TTC549 (cell line): Measurements from ENCODE around the gene LHFPL2.

Source experiments
- FAIRE-seq: peaks from 2 replicates; lab custom pipeline; 2012; peaks lifted over from hg19 to GRCh38; lab: Jason Lieb, UNC

LHFPL2 gene

GRCh38 chr5:78543916-78544315, 104.7 kb downstream of the LHFPL2 start:
- FAIRE-seq, result no peak

- FAIRE-seq, result no peak
Observed at GRCh38 chr5:78543292-78543691, 105.3 kb downstream of the LHFPL2 start.

DNA sequence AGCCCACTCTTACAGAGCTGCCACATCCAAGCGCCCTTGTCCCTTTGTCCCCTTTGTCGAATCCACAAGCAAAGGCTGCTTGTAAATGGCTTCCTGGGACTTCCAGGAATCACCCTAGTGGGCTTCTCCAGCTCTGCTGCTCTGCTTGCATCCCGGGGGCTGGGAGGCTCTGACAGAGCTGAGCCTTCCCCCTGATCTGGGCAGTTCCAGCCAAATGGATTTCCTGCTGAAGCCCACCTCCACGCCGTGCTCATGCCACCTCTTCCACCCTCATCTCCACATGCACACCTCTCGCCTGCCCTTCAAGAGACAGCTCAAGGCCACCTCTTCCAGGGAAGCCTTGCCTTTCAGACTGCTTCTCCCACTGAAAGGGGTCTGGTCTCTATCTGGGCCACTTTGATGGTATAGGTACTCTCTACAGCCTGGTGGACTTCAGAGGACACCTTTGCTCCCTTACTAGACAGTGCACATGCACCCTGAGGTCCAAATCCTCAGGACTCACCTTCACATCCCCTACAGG, 106.2 kb downstream of the LHFPL2 start:
- no peak for FAIRE-seq

DNA sequence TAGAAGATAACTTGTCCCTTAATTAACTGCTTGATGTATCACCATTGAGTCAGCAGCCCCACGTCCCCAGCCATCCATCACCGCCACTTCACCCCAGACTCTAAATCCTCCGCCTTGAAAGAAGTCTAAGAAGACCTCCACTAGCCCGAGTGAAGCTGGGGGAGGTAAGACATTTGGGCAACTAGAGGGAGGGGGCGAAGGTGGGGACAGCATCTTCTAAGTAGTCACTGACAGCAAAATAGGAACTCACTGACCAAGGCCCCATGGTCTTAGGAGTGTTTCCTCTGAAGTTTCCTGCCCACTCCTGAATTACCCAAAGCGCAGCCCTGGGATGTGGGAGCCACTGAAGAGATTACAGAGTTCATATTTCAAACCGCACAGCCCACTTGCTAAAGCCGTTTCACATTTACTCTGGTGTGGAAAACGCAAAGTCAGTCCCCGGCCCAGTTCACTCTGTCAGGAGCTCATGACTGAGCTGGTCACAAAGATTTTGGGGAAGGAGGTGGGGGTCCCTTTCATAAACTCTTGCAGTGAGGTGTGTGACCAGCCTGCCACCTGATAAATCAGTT, 107.4 kb downstream of the LHFPL2 start:
- no peak for FAIRE-seq

DNA sequence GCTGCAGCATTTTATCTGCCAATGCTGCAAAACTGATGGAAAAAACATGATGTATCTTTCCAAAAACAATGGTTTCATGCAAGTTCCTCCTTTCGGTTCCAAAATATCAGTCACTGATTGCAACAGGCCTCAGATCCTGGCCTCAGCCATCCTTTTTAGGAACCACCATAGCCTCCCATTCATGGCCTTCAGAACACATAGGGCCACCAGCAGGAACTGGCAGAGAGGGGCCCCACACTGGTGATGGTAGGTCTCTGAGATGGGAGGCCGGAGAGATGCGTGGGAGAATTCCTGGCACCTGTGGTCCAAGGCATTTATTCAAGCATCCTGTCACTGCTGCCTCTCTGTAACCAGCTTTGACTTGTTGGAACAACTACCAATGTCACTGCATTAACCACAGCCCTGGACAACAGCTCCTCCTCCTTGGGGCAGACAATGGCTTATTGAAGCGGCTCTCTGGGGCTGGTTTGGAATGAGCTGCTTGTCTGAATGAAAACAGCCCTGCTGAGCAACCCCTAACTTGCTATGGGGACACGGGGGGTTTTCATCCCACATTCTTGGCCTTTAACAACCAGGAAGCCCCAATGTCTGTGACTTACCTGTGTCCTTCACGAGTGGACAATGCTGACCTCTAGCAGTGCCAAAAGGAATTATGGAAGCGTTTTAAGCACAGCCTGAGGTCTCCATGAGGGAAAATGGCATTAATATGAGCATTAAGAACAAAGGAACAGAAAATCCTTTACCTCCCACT, 108.1 kb downstream of the LHFPL2 start:
- FAIRE-seq, result no peak

DNA sequence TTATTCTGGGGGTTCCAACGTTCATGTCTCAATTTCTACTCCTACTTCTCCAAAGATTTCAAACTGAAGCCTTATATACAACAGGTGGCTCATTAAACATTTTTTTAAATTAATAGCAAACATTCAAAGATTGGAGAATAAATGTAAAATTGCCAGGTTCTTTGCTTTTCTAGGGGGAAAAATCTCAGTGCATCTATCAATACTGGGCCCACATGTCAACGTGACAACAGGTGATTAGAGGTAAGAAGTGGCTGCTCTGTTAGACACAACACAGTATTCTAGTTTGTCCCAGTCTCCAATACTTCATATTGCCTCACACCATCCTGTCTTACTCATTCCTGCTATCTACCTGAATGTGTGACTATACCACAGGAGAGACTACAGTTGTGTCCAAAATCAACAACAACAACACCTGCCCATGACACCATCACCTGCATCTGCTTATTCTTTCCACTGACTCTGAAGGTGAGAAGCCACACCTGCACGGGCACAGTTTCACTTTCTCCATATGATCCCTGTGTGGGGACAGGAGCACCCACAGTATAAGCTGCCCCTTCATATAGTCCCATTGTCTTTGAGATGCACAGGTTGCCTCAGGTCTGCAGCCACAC, 110.2 kb downstream of the LHFPL2 start:
- FAIRE-seq, result no peak

DNA sequence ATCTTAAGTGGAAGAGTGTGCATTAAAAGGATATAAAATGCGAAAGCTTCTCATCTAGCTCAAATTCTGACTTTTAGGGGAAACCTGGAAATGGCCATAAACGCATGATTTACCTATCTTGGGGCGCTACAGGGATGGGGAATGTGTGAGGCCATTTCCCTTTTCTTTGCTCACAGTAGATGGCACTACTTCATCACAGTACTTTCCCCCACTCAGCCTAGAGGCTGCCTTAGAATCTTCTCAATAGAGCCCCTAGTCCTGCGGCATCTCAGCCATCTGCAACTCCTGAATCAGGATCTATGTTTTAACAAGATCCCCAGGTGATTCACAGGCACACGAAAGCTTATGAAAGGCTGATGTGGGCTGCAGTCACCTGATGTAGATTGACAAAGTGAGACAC, 110.8 kb downstream of the LHFPL2 start:
- no peak for FAIRE-seq

- no peak for FAIRE-seq
Observed at GRCh38 chr5:78537411-78537810, 111.2 kb downstream of the LHFPL2 start.

- FAIRE-seq, result no peak
Observed at GRCh38 chr5:78536661-78537196, 111.8 kb downstream of the LHFPL2 start.

- no peak for FAIRE-seq
Observed at GRCh38 chr5:78534905-78535200, 113.7 kb downstream of the LHFPL2 start.

DNA sequence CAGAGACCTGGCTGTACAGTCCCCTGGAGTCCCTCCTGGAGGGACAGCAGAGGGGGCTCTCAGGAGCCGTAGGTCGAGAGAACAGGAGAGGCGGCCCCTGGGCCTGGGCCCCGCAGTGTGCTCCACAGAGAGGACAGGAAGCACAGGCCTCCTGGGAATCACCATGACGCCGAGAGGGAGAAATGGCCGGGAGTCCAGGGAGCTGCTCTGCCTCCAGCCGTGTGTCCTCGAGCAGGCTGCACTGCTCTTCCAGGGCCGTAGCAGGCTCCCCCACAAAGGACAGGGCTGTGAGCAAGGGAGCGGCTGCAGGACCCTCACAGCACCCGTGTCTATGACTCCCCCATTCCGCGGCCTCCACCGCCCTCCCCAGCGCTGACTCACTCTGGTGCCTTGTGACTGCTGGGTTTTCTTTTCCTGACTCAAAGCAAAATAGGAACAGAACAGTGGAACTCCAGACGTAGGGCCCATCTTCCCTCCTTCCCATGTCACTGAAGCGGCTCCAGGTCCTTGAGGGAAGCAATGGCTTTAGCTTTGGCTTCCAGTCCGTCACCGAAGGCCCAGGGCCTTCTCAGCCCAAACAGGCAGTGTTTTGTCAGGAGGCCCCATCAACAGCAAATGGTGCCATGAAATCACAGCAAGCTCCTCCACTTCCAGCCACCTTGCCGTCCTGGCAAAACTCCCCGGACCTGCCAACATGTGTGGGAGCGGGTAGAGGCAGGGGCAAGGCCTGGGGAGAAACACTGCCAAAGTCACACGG, 114.2 kb downstream of the LHFPL2 start:
- no peak for FAIRE-seq

DNA sequence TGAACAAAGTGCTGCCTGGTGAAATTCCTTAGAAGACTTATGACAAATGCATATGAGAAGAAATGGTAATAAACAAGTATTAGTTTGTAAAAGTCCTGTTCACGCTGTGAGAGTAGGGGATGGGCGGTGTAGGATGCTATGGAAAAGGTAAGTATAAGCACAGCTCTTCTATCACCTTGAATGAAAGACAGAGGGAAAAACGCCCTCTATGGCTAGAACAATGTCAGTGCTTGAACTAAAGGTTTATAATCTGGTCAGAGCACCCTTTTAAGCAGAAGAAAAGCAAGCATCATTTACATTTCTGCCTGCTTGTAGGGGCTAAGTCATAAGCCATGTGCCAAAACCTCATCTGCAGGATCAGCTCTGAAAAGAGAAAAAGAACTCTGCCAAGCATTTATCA, 115.2 kb downstream of the LHFPL2 start:
- no peak for FAIRE-seq

DNA sequence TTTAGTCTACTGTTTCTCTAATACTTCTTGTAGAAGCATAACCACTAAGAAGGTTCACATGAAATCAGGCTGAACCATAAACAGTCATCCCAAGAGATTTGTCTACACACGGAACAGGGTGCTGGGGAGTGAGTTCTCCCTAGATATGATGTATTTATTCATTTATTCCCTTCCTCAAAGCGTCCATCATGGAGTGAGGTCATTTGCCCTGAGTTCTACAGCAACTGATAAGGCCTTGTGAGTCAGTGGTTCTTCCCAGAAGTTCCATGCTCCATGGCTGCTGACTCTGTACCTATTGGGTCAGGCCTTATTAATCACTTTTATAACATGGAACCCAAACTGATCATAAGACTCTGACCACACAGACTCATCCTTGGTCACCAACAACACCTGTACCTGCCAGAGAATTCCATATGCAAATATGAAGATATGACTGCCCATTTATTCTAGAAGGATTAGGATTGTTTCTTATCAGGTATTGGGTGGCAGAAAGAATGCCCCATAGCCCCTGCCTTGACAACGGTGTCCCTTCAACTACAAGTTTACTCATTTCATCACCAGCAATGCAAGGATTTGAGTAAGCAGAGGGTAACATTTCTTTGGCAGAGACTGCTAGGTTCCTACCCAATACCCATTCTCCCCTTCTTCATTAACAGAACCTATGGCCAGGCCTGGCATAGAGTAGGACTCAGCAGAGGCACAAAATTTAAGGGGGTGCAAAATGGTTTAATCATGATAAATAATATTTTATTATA, 118.1 kb downstream of the LHFPL2 start:
- no peak for FAIRE-seq

- FAIRE-seq, result no peak
Observed at GRCh38 chr5:78527925-78528324, 120.6 kb downstream of the LHFPL2 start.

- FAIRE-seq, result no peak
Observed at GRCh38 chr5:78527054-78527859, 121.3 kb downstream of the LHFPL2 start.

GRCh38 chr5:78526049-78526525, 122.5 kb downstream of the LHFPL2 start:
- FAIRE-seq, result no peak

DNA sequence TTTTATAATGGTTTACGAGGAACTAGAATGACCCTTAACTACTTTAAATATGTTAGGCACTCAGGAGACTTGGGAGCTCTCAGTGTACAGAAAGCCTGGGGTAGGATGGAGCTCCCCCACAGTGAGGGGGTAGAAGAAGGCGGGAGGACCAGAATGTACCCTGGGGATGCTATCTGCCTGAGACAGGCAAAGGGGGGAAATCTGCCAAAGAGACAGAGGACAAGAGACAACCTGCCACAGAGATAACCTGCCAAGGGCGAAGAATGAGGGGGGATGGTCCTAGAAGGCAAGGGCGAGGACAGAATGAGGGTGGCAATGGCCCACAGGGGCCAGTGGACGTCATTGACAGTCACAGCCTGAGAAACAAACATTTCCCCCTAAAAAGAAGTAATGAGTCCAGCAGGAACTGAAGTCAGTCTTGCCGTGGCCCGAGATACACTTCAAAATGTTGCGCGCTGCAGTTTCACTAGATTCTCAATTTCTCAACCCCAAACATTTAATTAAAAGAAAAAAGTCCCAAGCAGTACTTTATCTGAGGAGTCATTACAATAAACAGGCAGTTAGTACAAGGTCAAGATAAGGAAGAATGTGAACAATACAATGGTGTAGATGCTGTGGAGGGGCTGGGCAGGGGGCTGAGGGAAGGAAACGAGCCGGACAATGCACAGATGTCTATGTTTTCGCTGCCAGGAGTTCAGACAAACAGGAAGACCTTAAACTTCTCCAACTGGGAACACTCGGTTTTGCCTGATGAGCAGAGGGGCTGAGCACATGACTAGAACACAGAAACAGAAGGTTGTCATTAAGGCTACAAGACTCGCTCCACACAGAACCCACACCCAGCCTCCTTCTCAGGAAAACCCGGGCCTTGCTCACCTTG, 125.0 kb downstream of the LHFPL2 start:
- FAIRE-seq, result no peak

- FAIRE-seq, result no peak
Observed at GRCh38 chr5:78522476-78523260, 125.9 kb downstream of the LHFPL2 start.

DNA sequence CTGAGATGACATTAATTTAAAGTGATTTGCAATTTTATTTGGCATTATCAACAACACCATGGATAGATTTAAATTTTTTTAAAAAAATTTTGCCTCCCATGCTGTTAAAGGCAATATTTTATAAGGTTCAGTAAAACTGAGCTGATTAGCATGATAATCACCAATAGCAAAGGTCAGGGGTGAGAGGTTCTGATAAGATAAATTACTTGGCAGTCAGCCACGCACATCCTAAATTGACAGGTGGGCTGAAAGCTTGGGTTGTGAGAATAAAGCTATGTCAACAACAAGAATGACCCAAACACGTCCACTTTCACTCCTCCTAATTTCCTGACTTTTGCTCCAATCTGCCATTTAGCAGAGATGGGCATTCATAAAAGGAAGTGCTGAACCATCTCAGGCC, 127.1 kb downstream of the LHFPL2 start:
- no peak for FAIRE-seq
